SIG-M5 (cell line): Measurements from ENCODE around the gene HLTF.

Source experiments
- DNase-seq: peaks from one replicate; lab custom pipeline; 2025; lab: John Stamatoyannopoulos, UW

The HLTF gene

DNA sequence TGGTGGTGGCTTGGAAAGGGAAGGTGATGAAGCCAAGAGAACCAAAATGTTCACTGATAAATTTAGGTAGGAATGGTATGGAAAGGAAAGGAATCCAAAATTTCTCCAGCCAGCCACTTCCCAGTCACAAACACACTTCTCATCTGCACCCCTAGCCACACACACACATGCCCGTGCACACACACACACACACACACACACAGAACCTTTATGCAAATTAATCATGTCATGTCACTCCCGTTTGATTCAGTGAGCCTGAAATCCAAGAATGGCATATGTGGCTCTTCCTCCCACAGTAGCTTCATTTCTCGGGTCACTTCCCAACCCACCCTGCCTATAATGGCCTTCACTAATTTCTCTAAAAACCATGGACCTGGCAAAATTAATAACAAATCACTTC, 3.1 kb upstream of the HLTF start:
- DNase-seq, result no peak

DNA sequence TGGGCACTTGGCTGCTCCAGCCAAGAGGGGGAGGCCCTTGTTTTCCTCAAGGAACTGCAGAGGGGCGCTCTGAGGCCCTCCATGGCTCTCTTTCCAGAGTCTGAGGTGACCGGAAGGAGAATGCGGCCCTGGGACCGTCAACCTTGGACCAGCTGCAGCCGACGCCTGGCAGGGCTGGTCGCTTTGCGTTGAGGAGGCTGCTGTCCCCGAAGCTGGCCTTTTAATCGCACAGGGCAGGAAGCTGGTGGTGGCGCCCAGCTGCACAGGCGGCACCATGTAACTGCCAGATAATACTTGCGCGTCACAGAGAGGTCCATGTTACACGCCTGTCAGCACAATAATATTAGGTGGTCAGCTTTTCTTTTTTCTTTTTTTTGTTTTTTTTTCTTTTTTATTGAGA, 875 bp upstream of the HLTF start:
- no peak for DNase-seq

DNA sequence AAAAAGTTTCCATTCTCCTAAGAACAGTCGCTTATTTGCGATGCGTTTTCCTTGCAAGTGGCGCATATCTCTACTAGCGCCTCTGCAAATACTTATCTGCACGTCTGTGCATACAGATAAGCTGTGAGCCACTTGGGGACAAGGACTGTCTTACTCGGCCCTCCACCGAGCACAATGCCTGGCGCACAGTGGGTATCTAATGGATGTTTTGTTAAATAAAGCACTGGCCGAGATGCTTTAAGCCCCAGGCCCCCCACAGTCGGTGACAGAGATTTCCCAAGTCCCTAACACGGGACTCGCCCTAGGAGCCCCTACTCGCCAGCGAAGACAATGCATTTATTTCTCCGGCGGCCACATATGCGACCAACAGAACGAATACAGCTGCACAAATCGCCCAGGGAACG, 503 bp downstream of the HLTF start:
- no peak for DNase-seq

DNA sequence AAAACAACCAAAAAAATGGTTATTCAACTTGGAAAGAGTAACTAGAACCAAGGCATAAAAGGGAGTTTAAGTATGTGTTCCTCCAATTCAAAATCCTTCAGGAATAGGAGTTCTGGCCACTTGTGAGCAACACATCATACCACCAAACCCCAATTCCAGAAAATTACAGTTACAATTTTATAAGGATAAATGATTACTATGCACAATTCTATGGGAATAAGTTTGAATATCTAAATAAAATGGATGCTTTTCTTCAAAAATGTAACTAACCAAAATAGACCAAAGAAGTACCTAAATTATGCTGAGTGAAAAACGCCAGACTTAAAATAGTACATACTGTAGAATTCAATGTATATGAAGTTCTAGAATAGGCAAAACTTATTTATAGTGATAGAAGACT, 4.6 kb downstream of the HLTF start:
- DNase-seq, result no peak

DNA sequence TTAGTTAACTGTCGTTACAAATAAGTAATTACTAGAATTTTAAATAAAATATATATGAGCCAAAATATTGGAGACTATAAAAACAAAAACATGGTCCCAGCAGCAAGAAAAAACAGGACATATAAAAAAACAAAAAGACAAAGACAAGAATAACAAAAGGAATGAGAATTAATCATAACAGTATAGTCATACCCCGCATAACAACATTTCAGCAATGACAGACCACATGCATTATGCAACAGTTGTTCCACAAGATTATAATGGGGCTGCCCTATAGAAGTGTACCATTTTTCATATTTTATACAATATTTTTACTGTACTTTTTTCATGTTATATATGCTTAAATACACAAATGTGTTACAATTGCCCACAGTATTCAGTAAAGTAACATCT, 5.6 kb downstream of the HLTF start:
- DNase-seq, result no peak

DNA sequence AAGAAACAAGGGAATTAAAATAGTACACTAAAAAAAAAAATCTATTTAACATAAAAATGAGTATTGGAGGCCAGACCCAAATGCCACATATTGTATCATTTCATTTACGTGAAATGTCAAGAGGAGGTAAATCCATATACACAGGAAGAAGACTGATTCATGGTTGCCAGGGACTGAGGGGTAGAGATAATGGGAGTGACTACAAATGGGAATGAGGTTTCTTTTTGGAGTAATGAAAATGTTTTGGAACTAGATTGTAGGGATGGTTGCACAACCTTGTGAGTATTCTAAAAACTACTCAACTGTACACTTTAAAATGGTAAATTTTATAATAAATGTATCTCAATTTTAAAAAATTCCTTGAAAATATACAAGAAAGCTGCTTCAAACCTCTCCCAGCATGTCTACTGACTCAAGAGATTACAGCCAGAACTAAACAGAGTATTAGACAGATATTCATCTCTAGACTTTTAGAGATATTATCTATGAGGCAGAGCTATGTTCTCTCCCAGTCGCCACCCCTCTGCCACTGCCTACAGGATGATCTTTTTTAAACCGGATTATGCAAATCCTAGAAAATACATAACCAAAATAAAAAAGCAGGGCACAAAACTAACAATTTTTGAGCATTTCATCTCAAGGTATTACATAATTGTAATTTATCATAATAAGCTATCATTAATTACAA, 6.2 kb downstream of the HLTF start:
- DNase-seq, result no peak

DNA sequence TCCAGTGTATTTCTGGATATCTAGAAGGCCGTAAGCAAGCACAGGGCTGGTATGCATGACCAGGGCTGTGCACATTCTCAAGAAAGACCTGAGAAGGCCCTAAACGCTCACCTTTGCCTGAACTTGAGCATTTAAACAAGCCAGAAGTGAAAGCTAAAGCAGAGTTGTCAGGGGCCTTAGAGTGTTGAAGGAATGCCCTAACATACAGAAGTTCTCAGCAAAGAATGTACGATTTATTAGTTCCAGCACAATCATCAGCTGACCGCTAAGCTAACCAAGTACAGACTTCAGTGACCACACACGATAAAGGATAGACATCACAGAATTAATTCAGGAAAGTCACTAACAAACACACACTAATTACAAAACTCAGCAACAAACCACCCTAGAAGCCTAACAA, 8.7 kb downstream of the HLTF start:
- no peak for DNase-seq

DNA sequence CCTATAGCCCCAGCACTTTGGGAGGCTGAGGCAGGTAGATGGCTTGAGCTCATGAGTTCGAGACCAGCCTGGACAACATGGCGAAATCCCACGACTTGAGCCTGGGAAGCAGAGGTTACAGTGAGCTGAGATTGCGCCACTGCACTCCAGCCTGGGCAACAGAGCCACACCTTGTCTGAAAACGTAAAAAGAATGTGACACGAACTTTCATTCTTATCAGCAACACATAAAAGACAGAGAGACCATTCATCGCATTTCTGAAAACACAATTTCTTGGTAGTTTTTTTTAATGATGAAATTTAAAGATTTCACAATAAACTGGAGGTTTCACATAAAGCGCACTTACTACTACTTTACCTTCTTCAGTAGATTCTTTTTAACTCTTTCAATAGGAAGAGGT, 18.4 kb downstream of the HLTF start:
- no peak for DNase-seq

DNA sequence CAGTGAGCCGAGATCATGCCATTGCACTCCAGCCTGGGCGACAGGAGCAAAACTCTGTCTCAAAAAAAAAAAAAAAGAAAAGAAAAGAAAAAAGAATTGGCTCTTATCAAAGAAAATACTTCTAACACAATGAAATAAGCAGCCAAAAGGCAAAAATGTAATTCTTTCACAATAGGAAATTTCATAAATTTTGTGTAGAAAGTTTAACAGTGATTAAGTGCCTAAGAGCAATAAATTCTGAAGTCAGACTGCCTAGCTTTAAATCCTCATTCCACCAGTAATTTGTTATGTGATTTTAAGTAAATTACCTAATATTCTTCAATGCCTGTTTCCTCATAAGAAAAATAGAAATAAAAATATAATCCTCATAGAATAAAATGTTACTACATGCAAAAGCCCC, 24.6 kb downstream of the HLTF start:
- no peak for DNase-seq

DNA sequence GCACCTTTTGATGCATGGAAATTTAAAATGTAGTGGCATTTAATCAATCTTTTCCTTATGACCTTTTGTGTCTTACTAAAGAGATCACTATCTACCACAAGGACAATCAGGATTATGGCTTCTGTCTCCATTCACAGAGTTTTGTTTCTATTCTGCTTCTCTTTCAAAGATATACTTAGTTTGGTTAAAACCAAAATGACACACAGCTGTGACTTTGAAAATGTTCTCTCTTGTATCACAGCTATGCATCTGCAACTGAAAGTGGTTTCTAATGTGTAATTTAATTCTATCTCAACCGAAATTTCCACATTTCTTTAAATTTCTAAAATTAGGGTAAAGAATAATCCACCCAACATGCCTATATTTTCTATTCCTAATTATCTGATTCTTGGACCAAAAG, 27.7 kb downstream of the HLTF start:
- DNase-seq, result no peak

DNA sequence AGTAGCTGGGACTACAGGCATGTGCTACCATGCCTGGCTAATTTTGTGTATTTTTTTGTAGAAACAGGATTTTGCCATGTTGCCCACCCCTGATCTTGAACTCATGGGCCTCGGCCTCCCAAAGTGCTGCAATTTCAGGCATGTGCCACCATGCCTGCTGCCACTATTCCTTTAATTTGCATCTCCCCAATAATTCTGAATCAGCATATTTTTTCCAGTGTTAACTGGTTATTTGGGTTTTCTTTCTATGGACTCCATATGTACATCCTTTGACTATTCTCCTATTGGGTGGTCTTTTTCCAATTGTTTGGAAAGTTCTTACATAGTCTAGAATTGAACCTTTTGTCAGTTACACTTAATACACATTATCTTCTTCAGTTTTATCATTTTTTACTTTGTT, 28.1 kb downstream of the HLTF start:
- no peak for DNase-seq

DNA sequence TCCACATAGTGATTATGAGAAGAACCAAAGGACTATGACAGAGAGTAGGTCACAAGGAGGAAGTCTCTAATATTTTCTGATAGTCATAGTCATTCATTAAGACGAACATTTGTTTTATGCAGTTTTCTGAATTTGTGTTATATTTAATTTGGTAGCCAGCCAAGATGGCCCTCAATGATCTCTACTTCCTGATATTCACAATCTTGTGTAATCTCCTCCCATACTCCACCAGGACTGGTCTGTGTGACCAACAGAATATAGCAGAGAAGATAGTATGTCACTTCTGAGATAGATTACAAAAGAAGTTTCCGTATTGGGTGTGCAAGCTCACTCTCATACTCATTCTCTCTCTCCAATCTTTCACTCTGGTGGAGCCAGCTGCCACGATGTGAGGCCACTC, 30.8 kb downstream of the HLTF start:
- no peak for DNase-seq

DNA sequence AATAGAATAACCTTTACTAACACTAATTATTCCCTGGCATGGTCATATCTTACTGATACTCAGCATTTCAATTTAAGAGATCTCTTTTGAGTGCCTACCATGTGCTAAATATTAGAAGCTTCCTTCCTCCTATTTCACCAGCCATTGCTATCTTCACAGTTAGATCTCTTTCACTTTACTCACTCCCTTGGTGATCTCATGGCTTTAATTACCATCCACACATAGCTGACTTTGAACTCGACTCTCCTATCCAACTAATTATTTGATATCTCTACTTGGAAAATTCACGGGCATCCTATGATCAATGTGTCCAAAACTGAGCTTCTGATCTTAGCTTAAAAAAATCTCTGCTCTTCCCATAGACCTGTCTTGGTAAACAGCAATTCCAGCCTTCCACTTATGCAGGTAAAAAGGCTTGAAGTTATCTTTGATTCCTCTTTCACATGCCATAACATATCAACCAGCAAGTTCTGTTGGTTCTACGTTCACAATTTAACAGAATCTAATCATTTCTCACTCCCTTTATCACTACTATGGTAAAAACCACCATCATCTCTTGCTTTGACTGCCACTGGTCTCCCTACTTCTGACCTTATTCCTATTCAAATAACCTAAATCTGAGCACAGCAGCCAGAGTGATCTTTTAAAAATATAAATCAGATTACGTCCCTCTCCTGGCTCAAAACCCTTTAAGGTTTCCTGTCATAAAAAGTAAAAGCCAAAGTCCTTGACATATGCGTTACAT, 41.8 kb downstream of the HLTF start:
- no peak for DNase-seq

DNA sequence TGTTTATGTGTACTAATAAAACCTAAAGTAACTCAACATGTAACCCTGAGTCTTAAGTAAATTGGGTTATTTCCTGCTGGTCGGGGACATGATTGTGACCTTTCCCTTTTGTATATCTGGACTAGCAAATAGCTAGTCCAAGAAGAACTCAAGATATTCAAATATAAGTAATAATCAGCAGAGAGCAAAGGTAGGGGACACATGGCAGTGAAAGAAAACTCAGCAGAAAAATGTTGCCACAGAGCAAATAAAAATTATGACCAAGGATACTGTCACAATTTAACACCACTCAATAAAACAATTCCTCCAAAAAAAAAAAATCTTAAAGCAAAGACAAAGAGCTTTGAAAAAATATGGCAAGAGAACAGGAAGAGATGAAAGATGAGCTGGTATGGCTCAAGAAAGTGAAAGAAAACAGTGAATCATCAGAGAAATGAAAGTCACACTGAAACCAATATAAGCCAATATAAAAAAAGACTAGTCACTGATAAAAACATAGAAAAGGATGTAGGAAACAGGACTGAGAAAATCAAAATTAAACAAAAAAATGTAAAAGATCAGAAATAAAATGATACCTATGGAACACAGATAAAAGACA, 43.4 kb downstream of the HLTF start:
- DNase-seq, result no peak

DNA sequence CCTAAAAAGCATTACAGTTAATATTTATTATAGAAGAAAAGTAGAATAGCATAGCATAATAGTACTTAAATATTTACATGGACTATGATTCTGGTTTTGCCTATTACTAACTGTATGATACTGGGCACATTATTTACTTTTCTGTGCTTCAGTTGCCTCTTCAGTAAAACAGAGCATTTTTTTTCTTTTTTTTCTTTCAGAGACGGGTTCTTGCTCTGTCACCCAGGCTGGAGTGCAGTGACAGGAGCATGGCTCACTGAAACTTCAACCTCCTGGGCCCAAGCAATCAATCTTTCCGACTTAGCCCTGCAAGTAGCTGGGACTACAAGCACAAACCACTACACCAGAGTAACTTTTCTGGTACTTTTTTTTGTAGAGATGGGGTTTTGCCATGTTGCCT, 48.0 kb downstream of the HLTF start:
- no peak for DNase-seq

DNA sequence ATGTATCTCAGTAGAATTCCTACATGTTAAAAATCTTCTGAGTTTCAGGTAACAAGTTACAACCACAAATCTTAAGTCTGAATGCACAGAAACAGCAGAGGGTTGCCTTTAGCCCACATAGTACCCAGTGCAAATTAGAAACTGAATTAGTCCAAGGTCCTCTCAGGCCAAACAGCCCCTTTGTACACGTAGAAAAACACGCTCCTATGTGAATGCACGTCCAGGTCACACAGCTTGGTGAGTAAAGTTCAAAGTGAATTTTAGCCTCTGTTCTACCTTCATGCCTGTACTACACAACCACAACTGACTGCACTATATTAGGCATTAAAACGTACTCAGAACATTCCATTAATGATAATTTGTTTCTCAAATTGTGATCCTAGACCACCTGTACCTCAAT, 48.6 kb downstream of the HLTF start:
- DNase-seq, result no peak

DNA sequence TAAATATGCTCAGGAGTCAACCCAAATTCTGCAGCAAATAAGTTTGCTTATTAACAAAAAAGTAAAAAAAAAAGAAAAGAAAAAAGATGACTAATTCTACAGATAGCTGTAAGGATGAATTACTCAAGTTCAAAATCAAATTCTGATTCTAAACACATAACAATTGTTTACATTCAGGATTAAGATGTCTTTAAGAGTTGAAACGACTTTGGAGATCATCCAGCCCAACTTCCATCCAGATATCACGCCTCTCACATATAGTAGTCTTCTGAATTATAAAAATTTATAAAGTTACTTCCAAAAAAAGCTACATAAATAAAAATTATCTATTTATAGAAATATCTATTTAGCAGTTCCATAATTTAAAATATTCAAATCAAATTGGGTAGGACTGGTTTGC, 55.2 kb downstream of the HLTF start:
- DNase-seq, result no peak

DNA sequence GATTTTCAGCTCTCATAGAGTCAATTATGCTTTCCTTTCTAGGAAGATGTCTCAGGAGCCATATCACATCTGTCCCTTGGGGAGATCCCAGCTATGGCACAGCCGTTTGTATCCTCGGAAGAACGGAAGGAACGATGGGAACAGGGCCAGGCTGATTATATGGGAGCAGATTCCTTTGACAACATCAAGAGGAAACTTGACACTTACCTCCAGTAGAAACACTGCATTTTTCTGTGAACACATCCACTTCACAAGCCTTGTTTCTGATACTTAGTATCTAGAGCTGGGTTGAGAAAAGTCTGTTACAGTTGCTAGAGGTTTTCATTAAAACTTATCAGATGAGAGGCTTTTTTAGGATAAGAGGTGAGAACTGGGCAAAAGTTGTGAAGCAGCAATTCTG, 59.6 kb downstream of the HLTF start:
- DNase-seq, result no peak

DNA sequence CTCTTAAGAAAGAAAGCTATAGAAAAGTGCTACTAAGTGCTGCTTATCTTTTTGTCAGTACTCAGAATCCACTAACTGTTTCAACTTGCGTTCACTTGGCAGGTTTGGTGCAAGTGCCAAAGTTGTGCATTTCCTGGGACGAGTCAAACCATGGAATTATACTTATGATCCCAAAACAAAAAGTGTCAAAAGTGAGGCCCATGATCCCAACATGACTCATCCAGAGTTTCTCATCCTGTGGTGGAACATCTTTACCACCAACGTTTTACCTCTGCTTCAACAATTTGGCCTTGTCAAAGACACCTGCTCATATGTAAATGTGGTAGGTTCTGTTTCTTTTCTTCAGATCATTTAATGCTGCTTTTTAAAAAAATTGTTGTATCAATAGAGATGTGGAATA, 62.4 kb downstream of the HLTF start:
- no peak for DNase-seq

DNA sequence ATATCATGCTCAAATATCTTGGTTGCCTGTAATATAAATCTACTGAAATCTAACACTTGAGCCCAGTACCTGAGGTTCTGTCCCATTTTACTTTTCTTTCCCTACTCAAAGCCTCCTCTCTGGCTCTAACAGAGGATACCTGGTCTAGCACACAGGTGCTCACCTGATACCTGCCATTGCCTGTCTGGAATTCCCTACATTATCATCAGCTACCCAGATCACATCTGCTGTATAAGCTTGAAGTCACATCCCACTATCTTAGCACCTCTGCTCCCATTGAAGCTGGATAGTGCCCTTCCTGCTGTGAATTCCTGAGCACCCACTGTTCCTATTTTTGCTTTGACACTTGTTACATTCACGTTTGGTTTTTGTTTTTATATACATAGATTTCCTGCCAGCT, 64.5 kb downstream of the HLTF start:
- DNase-seq, result no peak

DNA sequence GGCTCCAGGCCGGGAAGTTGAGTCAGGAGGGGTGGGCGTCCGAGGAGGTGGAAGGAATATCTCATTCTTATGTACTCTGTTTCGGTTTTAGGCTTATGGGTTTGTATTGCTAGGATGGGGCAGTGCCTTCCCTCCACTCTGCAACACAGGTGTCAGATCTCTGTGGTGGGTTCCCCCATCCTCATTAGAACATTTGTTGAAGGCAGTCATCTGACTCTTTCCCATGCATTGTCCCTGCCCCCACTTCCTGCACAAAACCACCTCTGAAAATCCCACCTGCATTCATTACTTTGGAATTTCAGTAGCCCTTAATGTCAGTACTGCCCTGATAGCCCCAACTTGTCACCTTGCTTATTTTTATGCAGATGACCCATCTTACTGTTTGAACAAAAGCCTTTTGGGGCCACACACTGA, 65.5 kb downstream of the HLTF start:
- no peak for DNase-seq

DNA sequence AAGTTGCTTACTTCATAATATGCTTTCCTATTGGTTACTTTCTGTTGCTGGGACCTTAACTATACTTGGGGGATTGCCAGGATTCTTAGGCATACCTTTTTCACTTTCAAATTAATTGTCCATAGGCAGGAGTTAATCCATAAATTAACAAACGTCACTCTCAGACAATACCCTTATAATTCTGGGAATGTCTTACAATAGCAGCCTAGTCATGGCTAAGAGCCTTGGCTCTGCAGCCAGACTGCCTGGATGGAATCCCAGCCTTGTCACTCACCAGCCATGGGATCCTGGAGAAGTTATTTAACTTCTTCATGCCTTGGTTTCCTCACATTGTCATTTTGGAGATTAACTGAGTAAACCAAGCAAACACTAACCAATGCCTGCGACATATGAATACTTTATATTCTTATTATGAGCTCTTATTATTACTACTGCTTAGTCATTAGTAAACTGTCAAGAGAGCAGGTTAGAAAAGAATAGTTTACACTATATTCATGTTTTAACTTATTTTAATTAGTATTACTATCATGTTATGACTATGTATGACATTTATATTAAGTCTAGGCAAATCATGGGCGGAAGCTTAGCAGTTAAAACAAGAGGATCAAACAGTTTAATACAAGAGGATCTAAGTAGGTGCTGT, 66.0 kb downstream of the HLTF start:
- DNase-seq, result no peak

DNA sequence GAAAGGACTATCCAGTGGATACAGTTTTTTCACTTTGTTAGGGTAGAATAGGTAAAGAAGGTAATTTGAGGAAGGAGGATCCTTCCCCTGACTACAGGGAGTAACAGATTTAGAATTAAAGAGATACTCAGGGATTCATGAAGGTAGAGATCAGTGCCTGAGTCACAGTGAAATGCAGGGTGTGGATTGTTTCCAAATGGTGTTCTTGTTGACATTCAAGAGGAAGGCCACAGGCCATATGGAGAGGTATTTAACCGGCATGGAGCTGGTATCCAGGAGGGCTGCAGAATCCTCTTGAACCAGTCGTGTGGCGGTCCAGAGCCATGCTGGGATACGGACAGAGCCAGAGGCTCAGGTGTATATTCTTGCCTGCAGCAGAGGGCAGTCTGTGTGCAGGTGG, 66.8 kb downstream of the HLTF start:
- no peak for DNase-seq
